ENCODE results near the gene MORN1. TPM values are rescaled to one million over a fixed set of nuclear protein-coding genes. Genes with fewer than 3 reads are reported as not detected.
A peak's percentile ranks its signal among the peaks of the same experiment; 100 is the strongest.

The MORN1 gene
- polyA plus RNA-seq, 1 experiment: 3.7 TPM

DNA sequence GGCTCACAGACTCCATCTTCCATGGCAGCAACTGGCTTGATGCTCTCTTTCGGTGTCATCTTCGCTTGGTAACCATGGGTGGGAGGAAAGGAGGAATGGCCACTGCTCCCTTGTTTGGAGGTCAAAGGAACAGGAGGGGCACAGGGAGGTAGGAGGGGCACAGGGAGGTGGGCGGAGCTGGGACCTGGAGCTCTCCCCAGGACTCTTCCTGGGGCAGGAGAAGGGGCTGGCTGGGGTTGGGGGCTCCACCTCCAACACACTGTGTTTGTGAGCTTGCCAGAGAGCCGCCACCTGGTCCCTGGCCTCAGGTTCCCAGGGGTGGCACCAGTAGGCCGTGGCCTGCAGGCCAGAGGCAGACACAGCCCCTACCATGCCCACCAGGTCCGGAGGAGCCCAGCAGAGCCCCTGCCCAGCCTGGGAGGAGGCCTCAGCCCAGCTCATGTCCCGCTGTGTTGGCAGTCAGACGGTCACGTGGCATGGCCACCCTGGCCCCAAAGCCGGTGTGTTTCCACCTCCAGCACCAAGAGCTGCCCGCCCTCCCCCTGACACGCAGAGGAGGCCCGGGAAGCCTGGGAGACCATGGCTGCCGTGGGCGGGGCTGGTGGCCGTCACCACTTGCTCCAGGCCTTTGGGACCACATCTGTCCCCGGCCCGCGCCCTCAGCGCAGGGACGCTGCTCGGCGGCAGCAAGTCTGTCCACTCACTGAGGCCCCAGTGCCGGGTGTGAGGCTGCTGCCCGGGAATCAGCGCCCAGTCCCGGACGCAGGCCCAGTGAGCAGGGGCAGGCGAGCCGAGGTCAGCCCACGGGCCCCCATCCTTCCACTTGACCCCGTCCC is 73.9 kb downstream of the MORN1 start:
- DNase-seq (ENCODE audit: low read depth): no peak
- no peaks in the 10 kb centered on the region for H3K27me3 ChIP-seq (ENCODE audit: control insufficient read depth, insufficient read depth, low read length)
- ChIA-PET POLR2A (no interaction called here), CTCF (interaction anchor here (0.7 to 7.8 kb wide), 4 partner anchors 12 to 83 kb away, joined by 4 to 45 read pairs (median 14); no protein-coding TSS in a partner anchor)
- no peak overlapping the region for H3K4me3 ChIP-seq (ENCODE audit: low read depth, low read length)
- TF ChIP-seq, protein P1, sequence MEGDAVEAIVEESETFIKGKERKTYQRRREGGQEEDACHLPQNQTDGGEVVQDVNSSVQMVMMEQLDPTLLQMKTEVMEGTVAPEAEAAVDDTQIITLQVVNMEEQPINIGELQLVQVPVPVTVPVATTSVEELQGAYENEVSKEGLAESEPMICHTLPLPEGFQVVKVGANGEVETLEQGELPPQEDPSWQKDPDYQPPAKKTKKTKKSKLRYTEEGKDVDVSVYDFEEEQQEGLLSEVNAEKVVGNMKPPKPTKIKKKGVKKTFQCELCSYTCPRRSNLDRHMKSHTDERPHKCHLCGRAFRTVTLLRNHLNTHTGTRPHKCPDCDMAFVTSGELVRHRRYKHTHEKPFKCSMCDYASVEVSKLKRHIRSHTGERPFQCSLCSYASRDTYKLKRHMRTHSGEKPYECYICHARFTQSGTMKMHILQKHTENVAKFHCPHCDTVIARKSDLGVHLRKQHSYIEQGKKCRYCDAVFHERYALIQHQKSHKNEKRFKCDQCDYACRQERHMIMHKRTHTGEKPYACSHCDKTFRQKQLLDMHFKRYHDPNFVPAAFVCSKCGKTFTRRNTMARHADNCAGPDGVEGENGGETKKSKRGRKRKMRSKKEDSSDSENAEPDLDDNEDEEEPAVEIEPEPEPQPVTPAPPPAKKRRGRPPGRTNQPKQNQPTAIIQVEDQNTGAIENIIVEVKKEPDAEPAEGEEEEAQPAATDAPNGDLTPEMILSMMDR (IDR thresholded peaks at IDR 0.05; ENCODE audit: insufficient read depth, low read depth, low read length): no peak
- H3K36me3 ChIP-seq (ENCODE audit: control insufficient read depth, insufficient read depth, low read length): no peaks in the 10 kb centered on the region

DNA sequence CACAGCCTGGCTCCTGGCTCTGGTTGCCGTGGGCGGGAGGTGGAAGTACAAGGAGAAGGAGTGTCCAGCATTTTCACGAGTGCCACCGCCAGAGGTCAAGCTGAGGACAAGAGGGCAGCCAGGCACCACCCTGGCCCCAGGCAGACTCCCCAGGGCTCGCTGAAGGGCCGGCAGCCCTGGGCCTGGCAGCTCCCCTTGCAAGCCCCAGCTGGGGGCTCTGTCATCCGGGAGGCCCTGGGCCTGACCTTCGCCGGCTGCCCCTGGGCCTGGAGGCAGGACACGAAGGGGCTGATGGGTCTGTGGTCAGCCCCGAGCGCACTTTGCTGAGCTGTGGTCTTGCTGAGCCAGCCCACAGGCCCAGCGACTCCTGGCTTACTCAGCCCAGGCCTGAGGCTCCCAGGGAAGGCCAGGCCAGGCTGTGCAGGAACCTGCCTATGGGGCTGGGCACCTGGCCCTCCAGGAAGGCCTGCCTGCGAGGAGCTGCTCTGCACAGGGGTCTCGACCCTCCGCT is 74.8 kb downstream of the MORN1 start:
- no peak overlapping the region for H3K4me3 ChIP-seq (ENCODE audit: low read depth, low read length)
- no peaks in the 10 kb centered on the region for H3K36me3 ChIP-seq (ENCODE audit: control insufficient read depth, insufficient read depth, low read length)
- ChIA-PET CTCF (interaction anchor here (0.7 to 7.8 kb wide), 11 partner anchors 9 to 121 kb away, joined by 3 to 45 read pairs (median 8); partner anchors contain the start of gene FAAP20), POLR2A (no interaction called here)
- DNase-seq (ENCODE audit: low read depth): no peak
- TF ChIP-seq, protein P1 (IDR thresholded peaks at IDR 0.05; ENCODE audit: insufficient read depth, low read depth, low read length): no peak
- H3K27me3 ChIP-seq (ENCODE audit: control insufficient read depth, insufficient read depth, low read length): no peaks in the 10 kb centered on the region

DNA sequence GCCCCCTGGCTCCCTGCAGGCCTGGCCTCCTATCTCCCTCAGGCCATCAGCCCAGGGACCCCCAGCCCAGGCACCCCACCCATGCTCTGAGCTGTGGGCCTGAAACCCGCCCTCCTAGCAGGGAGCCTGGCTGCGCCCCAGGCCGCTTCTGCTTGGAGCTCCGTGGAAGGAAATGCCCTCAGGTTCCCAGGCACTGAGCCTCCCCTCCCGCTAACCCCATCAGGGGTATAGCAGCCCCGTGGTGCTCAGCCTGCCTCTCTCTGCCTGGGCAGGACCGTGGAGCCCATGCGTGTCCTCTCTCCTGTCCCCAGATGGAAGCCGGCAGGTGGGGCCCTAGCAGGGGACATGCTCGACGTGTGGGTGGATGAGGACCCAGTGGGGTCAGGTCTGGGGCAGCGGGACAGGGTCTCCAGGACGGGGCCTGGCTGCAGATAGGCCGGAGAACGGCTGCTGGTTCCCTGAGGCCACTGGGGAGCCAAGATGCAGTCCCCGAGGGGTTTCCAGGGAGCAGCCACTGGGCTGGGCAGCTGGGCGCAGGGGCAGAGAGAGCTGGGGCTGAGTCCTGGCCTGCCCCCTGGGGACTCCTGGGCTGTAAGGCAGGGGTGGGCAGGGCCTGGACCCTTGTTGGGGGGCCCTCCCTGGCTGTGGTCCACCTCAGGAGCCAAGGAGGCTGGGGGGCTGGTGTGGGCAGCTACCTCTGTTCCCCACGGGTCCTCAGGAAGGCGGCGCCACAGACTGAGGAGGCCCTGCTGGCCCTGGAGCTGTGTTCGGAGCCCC is 75.5 kb downstream of the MORN1 start:
- Histone ChIP-seq H3K27me3 (ENCODE audit: control insufficient read depth, insufficient read depth, low read length) (no peaks in the 10 kb centered on the region), H3K4me3 (ENCODE audit: low read depth, low read length) (no peak overlapping the region), H3K36me3 (ENCODE audit: control insufficient read depth, insufficient read depth, low read length) (no peaks in the 10 kb centered on the region)
- CTCF ChIA-PET: interaction anchor here (0.8 to 7.8 kb wide), 16 partner anchors 10 to 121 kb away, joined by 3 to 45 read pairs (median 4); partner anchors contain the start of gene FAAP20
- no peak for DNase-seq (ENCODE audit: low read depth)
- TF ChIP-seq, protein P1 (IDR thresholded peaks at IDR 0.05; ENCODE audit: insufficient read depth, low read depth, low read length): peak; percentile 0; the same call in 1 of the 2 replicates
- POLR2A ChIA-PET: no interaction called here

DNA sequence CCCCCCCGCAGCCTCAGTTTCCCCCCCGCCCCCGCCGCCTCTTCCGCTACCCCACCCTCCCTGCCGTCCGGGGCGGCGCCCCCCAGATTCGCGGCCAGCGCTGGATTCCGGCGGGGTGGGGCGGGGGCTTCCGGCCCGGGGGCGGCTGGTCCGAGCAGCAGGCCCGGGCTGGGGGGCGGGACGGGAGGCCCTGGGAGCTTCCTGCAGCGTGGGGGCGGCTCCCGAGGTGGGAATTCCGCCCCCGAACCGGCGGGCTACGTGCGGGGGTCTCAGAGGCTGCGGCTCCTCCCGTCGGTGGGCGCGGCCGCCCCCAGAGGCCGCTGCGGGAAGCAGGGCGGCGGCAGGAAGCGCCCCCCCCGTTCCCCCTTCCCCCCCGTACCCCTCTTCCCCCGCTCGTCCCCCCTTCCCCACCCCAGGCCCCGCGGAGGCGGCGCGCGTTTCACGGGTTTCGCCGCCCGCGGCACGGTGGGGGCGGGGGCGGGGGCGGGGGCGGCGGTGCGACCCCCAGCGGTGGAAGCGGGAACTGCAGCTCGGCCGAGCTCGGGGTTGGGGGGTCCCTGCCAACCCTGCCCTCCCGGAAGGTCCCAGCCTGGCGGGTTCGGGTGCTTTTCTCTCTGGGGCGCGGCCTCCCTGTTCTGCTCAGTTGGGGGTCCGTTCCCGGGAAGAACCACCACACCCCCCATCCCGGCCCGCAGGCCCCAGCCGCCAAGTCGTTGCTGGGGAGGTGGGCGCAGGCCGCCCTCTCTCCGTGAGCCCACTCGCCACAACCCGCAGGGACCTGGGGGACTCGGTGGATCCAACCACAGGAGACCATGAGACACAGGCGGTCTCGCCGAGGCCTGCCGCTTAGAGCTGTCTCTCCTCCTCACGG is 76.3 kb downstream of the MORN1 start:
- H3K36me3 ChIP-seq (ENCODE audit: control insufficient read depth, insufficient read depth, low read length): peaks cover 1% of the 10 kb centered on the region; the same call in 1 of the 2 replicates
- peak overlapping the region; percentile 47 for H3K4me3 ChIP-seq (ENCODE audit: low read depth, low read length)
- no peak for DNase-seq (ENCODE audit: low read depth)
- ChIA-PET POLR2A (interaction anchor here (0.6 kb wide), 1 partner anchor 747 kb away, joined by 3 read pairs; no protein-coding TSS in a partner anchor), CTCF (interaction anchor here (0.6 to 7.8 kb wide), 18 partner anchors 11 to 155 kb away, joined by 3 to 45 read pairs (median 4); partner anchors contain the start of gene FAAP20)
- no peaks in the 10 kb centered on the region for H3K27me3 ChIP-seq (ENCODE audit: control insufficient read depth, insufficient read depth, low read length)
- TF ChIP-seq, protein P1 (IDR thresholded peaks at IDR 0.05; ENCODE audit: insufficient read depth, low read depth, low read length): peak; percentile 66
